Gastrocnemius medialis (tissue), 4 donors: ENCODE results near the gene CYTH1. TPM values are rescaled to one million over a fixed set of nuclear protein-coding genes. Genes with fewer than 3 reads are reported as not detected.

Source experiments
- ATAC-seq, 2 donors: fragments of 150-250 bp; one replicate each; pipeline ENCODE4 v1.9.1; 2016
- DNase-seq, 2 donors: peaks; one replicate each; pipeline ENCODE4 v3.0.0-alpha.2; 2019
- H3K27ac ChIP-seq, 4 donors: fragments of 200-600 bp; sonication (generic); 1 replicate in 1 of 4; 2 replicates in 3 of 4; pipeline ENCODE4 v1.5.1; 2016 to 2018; ENCODE audit warnings: mild to moderate bottlenecking in 2 of 4, moderate library complexity in 1 of 4
- H3K27me3 ChIP-seq, 3 donors: fragments of 200-600 bp; sonication (generic) in 2 of 3; 1 replicate in 1 of 3; 2 replicates in 2 of 3; pipeline versions ENCODE4 v1.5.1 to v1.6.0; 2016 to 2019; ENCODE audit warnings: mild to moderate bottlenecking in 1 of 3, moderate library complexity in 1 of 3
- H3K36me3 ChIP-seq, 2 donors: fragments of 200-600 bp; sonication (generic) in 1 of 2; one replicate each; pipeline ENCODE4 v1.5.1; 2017 to 2018
- H3K4me1 ChIP-seq, 2 donors: fragments of 200-600 bp; sonication (generic) in 1 of 2; one replicate each; pipeline ENCODE4 v1.5.1; 2016 to 2017; ENCODE audit warnings: mild to moderate bottlenecking in 2 of 2
- H3K4me3 ChIP-seq, 4 donors: fragments of 200-600 bp; sonication (generic) in 3 of 4; 1 replicate in 1 of 4; 2 replicates in 3 of 4; pipeline ENCODE4 v1.5.1; 2016 to 2019; ENCODE audit warnings: mild to moderate bottlenecking in 2 of 4
- H3K9me3 ChIP-seq, 3 donors: fragments of 200-600 bp; sonication (generic) in 2 of 3; 1 replicate in 1 of 3; 2 replicates in 2 of 3; pipeline ENCODE4 v1.5.1; 2016 to 2019
- POLR2A ChIP-seq, 2 donors: fragments of 450-650 bp; IDR thresholded peaks; one replicate each; pipeline ENCODE4 v1.6.1; 2017; ENCODE audit warnings: antibody characterized with exemption in 2 of 2, mild to moderate bottlenecking in 2 of 2, moderate library complexity in 2 of 2
- in situ Hi-C, 4 donors: fragments of 200-750 bp; cut with MboI; loops; one replicate each; pipeline versions ENCODE4 v1.15.0 to v1.8.0; 2017; ENCODE audit warnings: low sequenced_read_pairs in 4 of 4
- intact Hi-C: fragments of 100-400 bp; cut with DNase I; formaldehyde crosslinking; loops from one replicate; pipeline ENCODE4 v1.15.1; 2023; ENCODE audit warnings: low total_unique reads
- total RNA-seq, 4 donors: library from RNA; depleted of rRNA; stranded (reverse); fragments of >200 nt; gene quantifications; one replicate each; pipeline versions ENCODE4 v1.1.0 to v1.2.3, GENCODE V29; 2016
- TF ChIP-seq, protein P1 (sequence below), 5 experiments: fragments of 450-650 bp in 3 of 5; fragments of 200-600 bp in 2 of 5; sonication (generic) in 2 of 5; IDR thresholded peaks in 4 of 5; conservative IDR thresholded peaks in 1 of 5; 1 replicate in 4 of 5; 2 replicates in 1 of 5; pipeline ENCODE4 v1.5.1; 2016 to 2019; ENCODE audit warnings: antibody characterized with exemption in 5 of 5, mild to moderate bottlenecking in 3 of 5, moderate library complexity in 3 of 5

The CYTH1 gene
- total RNA-seq, 4 donors from 2014 or later = 24.7 to 43.7 (median 32.4) TPM

DNA sequence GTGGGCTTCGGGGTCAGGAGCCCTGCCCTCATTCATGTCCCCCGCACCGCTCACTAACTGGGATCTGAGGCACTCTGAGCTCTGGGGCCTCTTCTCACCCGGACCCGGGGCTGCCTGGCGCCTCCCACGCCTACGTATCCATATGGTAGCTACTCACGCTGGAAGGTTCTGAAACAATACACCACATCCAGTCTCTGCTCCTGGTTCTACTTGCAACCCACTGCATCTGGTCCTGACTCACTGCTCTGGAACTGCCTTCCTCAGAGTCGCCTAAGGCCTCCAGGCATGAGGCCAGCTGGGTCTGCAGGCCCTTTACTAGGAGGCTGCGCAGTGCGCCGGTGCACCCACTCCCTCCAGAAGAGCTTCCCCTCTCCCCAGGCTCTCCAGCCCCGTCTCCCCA lies 40.5 kb upstream of the CYTH1 start:
- no peak overlapping the region for H3K4me3 ChIP-seq
- TF ChIP-seq, protein P1, sequence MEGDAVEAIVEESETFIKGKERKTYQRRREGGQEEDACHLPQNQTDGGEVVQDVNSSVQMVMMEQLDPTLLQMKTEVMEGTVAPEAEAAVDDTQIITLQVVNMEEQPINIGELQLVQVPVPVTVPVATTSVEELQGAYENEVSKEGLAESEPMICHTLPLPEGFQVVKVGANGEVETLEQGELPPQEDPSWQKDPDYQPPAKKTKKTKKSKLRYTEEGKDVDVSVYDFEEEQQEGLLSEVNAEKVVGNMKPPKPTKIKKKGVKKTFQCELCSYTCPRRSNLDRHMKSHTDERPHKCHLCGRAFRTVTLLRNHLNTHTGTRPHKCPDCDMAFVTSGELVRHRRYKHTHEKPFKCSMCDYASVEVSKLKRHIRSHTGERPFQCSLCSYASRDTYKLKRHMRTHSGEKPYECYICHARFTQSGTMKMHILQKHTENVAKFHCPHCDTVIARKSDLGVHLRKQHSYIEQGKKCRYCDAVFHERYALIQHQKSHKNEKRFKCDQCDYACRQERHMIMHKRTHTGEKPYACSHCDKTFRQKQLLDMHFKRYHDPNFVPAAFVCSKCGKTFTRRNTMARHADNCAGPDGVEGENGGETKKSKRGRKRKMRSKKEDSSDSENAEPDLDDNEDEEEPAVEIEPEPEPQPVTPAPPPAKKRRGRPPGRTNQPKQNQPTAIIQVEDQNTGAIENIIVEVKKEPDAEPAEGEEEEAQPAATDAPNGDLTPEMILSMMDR (IDR thresholded peaks at IDR 0.05 in 4 of 5, conservative IDR thresholded peaks at IDR 0.05 in 1 of 5) = no peak
- TF ChIP-seq POLR2A (IDR thresholded peaks at IDR 0.05) = no peak
- H3K27ac ChIP-seq = no peak overlapping the region
- peaks cover 0 to 89% of the 10 kb centered on the region in 2 donors for H3K36me3 ChIP-seq
- ATAC-seq (no peak), DNase-seq (no peak)
- in situ Hi-C loops = loop anchor here in 2 of 4 donors (25.0 kb wide), 1 partner anchor 335 kb away; no protein-coding TSS in a partner anchor
- H3K4me1 ChIP-seq = no peaks in the 10 kb centered on the region
- intact Hi-C loops = no loop called here
- H3K9me3 ChIP-seq = no peaks in the 10 kb centered on the region
- H3K27me3 ChIP-seq = no peaks in the 10 kb centered on the region

DNA sequence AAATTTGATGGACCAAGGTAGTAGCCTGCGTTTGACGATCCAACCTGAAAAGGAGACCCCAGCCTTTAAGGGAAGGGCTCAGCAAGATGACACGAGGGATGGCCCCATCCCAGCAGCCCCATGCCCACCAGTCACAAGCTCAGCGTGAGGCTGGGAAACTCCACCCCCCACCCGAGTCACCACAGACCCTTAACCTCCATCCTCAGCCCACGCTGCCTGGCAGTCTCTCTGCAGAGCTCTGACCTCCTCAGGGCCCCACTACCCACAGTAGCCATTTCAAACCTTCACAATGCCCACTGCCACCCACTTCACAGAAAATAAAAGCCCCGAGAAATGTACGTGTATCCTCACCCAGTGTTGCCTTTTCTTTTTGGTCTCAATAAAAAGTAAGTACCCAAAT lies 39.9 kb upstream of the CYTH1 start:
- Histone ChIP-seq H3K36me3 (peaks cover 0 to 88% of the 10 kb centered on the region in 2 donors), H3K9me3 (no peaks in the 10 kb centered on the region), H3K27ac (no peak overlapping the region), H3K27me3 (no peaks in the 10 kb centered on the region), H3K4me3 (no peak overlapping the region), H3K4me1 (no peaks in the 10 kb centered on the region)
- in situ Hi-C loops = loop anchor here in 2 of 4 donors (25.0 kb wide), 1 partner anchor 335 kb away; no protein-coding TSS in a partner anchor
- DNase-seq (no peak), ATAC-seq (no peak)
- intact Hi-C loops = no loop called here
- TF ChIP-seq, protein P1 (IDR thresholded peaks at IDR 0.05 in 4 of 5, conservative IDR thresholded peaks at IDR 0.05 in 1 of 5) = no peak
- no peak for TF ChIP-seq POLR2A (IDR thresholded peaks at IDR 0.05)

DNA sequence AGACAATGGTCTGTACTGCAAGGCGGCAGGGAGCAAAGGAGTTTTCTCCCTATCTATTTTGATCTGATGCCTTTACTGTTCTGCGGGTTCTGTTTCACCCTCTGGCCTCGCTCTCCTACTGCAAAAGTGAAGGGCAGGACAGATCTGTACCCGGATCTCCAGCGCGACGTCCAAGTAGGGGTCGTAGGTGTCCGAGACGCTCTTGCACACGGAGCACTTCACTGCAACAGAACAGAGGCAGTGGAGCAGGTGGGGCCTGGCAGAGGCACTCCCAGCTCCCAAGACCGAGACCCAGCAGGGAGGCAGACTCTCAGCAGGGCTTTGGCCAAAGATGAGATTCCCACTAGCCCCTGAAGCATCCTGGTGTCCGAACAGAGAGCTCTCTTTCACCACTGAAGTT lies 38.8 kb upstream of the CYTH1 start:
- peaks cover 0 to 88% of the 10 kb centered on the region in 2 donors for H3K36me3 ChIP-seq
- H3K4me1 ChIP-seq = no peaks in the 10 kb centered on the region
- intact Hi-C loops = no loop called here
- DNase-seq (no peak), ATAC-seq (no peak)
- H3K27ac ChIP-seq = no peak overlapping the region
- no peak overlapping the region for H3K4me3 ChIP-seq
- in situ Hi-C loops = loop anchor here in 2 of 4 donors (25.0 kb wide), 1 partner anchor 334 kb away; no protein-coding TSS in a partner anchor
- no peaks in the 10 kb centered on the region for H3K27me3 ChIP-seq
- no peak for TF ChIP-seq POLR2A (IDR thresholded peaks at IDR 0.05)
- TF ChIP-seq, protein P1 (IDR thresholded peaks at IDR 0.05 in 4 of 5, conservative IDR thresholded peaks at IDR 0.05 in 1 of 5) = no peak
- no peaks in the 10 kb centered on the region for H3K9me3 ChIP-seq

DNA sequence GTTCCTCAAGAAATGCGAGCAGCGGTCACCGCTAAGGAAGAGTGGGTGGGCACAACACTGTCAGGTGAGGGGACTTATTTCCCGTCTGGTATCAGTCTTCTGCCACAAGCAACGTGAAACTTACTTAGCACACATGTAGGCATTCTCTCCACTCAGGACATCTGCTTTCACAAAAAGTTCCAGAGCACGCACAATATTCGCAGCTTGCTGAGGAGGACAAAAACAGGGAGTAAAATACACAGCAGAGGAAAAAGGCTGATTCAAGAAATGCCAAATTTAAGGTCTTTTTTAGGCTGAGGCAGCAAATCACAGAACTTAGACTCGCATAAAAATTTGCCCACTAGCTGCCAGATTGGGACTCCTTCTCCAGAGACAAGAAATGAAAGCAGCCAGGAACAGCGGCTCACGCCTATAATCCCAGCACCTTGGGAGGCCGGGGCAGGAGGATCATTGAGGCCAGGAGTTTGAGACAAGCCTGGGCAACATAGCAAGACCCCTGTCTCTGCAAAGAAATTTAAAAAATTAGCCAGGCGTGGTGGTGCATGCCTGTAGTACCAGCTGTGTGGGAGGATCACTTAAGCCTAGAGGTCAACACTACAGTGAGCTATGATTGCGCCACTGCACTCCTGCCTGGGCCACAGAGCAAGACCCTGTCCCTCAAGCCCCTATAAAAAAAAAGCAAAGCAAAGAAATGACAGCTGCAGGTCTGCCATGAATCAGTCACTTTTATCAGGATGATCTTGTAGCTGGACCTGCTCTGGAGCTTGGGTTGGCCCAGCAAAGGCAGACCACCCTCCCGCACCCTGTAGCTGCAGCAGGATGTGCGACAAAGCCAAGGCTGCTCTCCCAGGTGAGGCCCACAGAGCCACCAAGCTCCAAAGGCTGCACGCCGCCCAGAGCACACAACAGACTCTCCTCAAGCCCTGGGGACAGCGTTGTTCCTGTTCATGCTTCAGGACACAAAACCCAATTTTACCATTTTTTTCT lies 38.0 kb upstream of the CYTH1 start:
- Histone ChIP-seq H3K4me3 (no peak overlapping the region), H3K27ac (peak overlapping the region in 3 of 4 donors; percentile 20 to 41 (median 33)), H3K9me3 (no peaks in the 10 kb centered on the region), H3K27me3 (no peaks in the 10 kb centered on the region), H3K36me3 (peaks cover 0 to 88% of the 10 kb centered on the region in 2 donors), H3K4me1 (no peaks in the 10 kb centered on the region)
- intact Hi-C loops (no loop called here), in situ Hi-C loops (loop anchor here in 2 of 4 donors (25.0 kb wide), 1 partner anchor 333 kb away; no protein-coding TSS in a partner anchor)
- DNase-seq (no peak), ATAC-seq (no peak)
- TF ChIP-seq, protein P1 (IDR thresholded peaks at IDR 0.05 in 4 of 5, conservative IDR thresholded peaks at IDR 0.05 in 1 of 5) = no peak
- TF ChIP-seq POLR2A (IDR thresholded peaks at IDR 0.05) = no peak
